Hypothalamus (tissue), 51 donors: ENCODE measurements around the gene SLC29A1.

Experiments
- DNase-seq, 51 donors: peaks; one replicate each; lab custom pipeline; 2025; lab: John Stamatoyannopoulos, UW

SLC29A1 gene

GRCh38 chr6:44251576-44252524 is 28.5 kb downstream of the SLC29A1 start:
- DNase-seq = no peak

DNA sequence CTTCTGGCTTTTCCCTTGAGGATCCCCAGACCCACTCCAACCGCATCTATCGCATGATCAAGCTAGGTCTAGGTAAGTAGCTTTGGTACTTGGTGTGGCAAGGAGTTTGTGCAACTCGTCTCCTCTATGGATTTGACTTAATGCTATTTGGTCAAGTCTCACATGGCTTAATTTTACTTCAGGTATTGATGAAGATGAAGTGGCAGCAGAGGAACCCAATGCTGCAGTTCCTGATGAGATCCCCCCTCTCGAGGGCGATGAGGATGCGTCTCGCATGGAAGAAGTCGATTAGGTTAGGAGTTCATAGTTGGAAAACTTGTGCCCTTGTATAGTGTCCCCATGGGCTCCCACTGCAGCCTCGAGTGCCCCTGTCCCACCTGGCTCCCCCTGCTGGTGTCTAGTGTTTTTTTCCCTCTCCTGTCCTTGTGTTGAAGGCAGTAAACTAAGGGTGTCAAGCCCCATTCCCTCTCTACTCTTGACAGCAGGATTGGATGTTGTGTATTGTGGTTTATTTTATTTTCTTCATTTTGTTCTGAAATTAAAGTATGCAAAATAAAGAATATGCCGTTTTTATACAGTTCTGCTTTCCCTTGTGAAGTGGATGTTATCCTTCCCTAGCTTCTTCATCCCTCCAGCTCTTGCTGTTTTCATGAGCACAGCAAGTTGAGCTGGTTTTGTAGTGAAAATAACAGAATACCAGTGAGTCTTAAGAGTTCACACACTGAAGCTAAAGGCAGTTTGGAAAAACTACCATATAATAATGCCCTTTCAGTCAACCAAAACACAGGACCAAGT is 30.1 kb downstream of the SLC29A1 start:
- peak in 3 of 51 donors; percentile 18 to 23 (median 19) for DNase-seq

DNA sequence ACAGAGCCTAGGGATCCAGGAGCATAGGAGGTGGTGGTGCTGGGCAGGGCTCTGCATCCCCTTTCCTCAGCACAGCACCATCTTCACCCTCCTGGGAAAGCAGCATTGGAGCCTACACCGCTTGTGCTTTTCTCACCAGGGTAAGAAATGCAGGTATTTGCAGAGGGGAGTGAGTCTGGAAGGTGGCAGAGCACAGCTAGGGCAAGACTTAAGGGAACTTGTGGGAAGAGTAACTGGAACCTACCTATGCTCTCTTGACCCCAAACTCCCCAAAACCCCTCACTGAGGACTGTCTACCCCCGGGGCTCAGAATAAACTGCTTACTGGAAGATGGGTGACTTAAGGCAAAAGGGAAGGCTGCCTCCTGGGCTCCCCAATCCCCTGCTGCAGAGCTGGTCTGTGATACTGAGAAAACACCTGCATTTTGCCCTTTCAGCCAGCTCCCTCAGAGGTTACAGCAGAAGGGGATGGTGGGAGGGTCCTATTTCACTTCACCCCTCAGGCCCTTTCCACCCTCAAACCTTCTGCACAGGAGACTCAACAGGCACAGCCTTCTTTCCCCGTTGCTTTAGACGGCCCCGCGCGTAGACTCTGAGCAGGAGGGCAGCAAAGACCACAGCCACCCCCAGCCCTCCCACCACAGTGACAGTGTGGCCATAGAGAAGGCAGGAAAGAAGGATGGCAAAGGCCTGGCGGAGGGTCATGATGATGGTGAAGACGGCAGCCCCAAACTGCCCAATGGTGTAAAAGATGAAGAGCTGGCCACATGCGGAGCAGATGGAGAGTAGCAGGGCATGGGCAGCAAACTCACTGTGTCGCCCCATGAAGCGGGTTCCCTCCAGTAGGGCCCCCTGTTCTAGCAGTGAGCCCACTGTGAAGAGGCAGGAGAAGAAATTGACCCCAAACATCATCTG is 31.1 kb downstream of the SLC29A1 start:
- DNase-seq = peak in 2 of 51 donors; percentile 30 to 39

DNA sequence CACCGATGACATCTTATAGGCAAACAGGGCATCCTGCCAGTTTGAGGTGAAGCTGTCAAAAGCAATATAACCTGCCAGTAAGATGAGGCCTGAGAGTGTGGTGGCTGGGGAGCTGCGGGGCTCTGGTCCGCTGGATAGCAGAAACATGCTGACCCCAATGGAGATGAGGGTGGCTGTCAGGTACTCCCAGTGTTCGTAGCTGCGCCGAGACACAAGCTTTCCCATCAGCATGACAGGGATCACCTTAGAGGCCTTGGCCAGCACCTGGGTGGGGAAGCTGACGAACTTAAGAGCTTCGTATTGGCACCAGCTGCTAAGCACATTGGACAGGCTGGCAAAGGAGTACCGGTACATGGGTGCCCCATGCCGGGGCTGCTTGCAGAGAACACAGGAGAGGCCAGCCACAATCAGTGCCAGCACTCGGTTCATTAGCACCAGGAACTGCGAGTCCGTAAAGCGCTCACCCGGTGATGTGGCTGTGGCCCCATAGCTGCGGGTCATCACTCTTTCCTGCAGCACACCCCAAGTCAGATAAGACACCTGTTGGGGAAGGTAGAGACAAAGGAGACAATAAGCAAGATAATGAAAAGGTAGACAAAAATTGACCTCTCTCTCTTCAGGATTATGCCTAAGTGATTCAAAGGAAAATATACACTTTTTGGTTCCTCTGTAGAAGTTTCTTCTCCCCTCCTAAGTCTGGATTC is 31.9 kb downstream of the SLC29A1 start:
- DNase-seq = peak in 1 of 51 donors; percentile 37

DNA sequence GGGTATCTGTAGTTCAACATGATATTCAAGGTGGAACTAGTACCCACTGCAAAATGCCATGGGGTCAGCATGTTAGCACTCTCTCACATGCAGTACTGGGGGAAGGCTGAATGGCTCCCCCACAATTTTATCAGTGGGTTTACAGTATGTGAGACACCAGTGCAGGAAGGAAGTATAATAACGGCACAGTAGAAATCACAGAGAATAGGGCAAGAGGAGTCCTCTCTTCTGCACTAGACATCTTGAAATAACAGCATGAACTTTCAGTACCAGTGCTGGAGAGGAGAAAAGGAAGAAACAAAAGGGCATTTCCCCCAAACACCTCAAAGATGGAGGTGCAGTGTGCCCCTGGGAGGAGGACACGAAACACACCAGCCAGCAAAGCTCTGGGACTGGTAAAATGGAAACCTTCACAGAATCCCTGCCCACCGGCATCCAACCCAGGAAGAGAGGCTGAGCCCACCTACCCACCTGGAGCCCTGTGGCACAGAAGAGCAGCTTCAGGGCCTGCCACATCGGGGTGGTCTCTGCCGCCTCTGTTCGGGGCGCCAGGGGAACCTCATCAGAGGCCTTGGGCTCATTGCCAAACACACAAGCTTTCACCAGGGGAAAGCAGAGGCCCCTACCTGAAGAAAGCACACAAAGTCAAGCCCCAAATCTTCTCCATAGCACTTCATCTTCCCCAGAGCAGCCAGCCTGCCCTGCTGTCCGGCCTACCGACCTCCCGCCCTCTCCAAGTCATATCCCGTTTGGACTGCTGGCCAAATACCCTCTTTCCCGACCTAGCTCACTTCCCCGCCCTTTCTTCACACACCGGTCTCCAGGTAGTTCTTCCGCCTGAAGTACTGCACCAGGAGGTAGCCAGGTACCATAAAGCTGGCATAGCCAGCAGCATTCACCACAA is 32.7 kb downstream of the SLC29A1 start:
- DNase-seq = peak in 1 of 51 donors; percentile 47

DNA sequence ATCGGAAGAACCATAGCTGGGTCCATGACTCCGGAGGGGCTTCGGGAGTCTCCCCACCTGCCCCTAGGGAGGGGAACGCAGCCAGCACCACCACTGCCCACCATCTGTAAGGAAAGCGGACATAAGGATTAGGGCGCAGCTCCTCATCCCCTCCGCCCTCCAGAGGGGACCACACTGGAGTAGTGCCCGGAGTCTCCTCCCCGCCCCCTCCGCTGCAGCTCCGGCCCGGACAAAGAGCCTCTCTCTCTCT is 33.3 kb downstream of the SLC29A1 start:
- peak in 2 of 51 donors; percentile 45 to 79 for DNase-seq

DNA sequence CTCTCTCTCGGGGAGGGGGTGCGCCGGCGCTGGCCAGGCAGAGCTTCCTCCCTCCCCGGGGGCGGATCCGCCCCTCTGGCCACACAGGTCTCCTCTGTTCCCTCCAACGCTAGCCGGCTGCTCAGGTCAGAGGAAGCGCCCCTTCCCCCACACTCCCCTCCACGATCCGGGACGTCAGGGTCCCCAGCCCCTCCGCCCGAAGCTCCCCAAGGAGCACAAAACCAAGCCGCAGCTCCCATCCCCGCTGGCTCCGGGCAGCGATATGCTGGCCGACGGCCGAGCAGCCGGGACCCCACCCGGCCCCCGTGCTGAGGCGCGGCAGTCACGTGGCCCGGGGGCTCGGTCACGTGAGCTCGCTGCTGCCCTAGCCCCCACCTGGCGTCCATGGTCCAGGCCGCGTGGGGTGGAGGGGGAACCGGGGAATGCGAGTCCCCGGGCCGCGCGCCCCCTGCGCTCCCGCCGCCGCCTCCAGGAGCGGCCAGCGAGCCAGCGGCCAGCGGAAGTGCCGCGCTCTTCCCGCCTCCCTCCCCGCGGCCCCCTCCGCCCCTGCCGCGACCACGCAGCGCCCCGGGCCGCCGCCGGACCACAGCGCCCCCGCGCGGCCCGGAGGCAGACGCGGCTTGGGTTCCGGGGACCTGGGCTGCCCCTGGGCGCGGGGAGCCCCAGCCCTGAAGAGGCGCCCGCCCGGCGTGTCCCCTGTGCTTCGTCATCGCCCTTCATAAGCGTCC is 33.8 kb downstream of the SLC29A1 start, which contains the start of gene SLC35B2:
SLC35B2 (minus strand) TSS at position 504 of the 728 bp plus-strand sequence; CDS start at position 386, 118 bp downstream.
- peak; percentile 45 to 94 (median 88) for DNase-seq

DNA sequence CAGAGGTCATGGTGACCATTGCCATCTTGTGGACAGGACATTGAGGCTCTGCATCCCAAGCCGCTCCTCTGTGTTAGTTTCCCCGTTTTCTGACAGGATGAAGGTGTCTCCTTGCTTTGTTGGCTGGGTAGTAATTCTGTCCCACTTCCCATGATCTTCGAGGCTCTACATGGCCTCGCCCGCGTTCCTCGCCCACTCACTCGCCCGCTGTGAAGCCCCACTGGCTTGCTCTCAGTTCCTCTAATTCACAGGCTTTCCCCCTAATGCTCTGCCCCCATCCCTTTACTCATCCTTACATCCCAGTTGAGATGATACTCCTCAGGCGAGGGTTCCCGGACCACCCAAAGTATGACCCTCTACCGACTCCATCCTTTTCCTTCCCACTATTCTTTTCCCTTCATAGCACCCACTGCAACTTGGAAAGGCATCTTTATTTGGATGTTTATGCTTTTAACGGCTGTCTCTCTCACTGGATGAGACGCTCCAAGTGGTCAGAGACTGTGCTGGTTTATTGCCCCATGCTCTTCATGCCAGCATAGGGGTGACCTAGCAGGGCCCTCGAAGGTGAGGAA is 34.4 kb downstream of the SLC29A1 start:
- no peak for DNase-seq

GRCh38 chr6:44258325-44258863 is 35.0 kb downstream of the SLC29A1 start:
- DNase-seq = no peak

DNA sequence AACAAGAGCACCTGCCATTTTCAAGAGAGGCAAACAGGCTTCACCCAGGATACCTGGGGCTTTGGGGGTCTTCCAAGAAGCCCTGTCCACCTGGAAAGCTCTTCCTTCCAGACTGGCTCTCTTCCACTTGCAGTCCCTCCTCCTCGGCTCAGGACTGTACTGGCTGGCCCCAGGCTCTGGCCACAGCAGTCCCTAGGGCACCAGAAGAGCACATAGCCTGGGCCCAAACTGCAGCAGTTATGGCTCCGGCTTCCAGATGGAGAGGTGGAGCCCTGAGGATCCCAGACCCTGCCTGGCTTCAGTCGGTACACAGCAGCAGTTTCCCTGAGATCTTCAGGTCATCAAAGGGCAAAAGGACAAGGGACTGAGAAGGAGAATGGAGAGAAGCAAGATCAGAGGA is 35.5 kb downstream of the SLC29A1 start:
- DNase-seq = no peak

GRCh38 chr6:44260011-44260410 is 36.6 kb downstream of the SLC29A1 start:
- DNase-seq = no peak

- DNase-seq = no peak
Observed at GRCh38 chr6:44260451-44261297, 37.3 kb downstream of the SLC29A1 start.

DNA sequence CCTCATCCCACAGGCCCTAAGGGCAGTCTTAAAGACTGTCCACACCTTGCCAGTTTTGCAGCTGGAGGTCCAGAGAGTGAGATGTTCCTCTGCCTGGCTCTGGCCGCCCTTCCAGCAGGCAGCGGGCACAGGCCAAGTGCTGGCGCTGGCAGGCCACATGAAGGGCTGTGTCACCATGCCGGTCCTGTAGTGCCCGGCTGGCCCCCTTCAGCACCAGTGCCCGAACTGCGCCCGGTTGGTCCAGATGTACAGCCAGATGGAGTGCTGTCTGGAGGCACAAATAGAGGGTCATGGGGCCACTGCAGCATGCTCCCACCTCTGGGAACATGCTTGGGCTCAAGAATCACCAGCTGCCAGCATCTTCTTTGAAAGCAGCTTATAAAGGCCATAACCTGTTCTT is 38.2 kb downstream of the SLC29A1 start:
- DNase-seq = no peak

DNA sequence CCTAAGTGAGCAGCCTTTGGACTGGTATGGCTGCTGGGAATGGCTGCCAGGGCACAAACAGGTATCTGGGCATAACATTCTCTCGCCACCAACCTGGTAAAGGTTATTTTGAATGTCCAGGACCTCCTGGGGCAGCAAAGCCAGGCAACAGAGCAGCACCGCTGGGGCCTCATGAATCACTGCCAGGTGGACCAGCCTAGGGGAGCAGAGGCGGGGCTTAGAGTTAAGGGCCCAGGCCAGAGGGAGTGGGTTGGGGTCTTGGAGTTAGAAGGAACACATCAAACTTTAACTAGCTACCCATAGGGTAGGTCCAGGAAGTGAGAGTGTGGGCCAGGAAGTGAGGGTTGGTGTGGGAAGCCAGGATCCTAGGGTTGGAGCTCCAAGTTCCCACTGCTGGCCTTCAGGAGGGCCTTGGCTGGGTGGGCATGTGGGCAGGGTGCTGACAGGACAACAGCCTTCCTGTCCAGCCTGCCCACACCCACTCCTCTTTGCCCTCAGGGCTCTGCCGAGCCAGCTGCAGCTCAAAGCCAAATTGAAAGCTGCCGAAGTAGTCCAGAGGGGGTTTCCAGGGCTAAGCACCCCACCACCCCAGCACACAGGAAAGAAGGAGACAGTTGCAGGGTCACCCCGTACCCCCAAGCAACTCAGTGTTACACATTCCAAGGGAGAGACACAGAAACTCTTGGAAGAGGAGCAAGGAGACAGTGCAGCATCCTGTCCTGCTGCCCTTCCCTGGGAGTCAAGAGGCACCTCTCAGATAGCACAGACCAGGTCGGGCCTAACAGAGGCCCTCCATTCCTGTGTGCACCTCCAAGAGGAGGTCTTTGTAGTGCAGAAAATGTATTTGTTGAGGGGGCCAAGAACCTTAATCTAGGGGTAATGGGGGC is 39.3 kb downstream of the SLC29A1 start:
- no peak for DNase-seq

GRCh38 chr6:44263354-44264100 is 40.1 kb downstream of the SLC29A1 start:
- no peak for DNase-seq
